ENCODE data around the gene PRDM10. TPM values are rescaled to one million over a fixed set of nuclear protein-coding genes. Genes with fewer than 3 reads are reported as not detected.
A peak's percentile ranks its signal among the peaks of the same experiment; 100 is the strongest.
"Not testable (repeated sequence)": the region's sequence is repeated elsewhere in the genome, so short reads cannot be mapped to it uniquely, and the experiment has no call there.

The PRDM10 gene
- total RNA-seq, 4 donors from 2014 or later = 5.1 to 8.6 (median 7.6) TPM

DNA sequence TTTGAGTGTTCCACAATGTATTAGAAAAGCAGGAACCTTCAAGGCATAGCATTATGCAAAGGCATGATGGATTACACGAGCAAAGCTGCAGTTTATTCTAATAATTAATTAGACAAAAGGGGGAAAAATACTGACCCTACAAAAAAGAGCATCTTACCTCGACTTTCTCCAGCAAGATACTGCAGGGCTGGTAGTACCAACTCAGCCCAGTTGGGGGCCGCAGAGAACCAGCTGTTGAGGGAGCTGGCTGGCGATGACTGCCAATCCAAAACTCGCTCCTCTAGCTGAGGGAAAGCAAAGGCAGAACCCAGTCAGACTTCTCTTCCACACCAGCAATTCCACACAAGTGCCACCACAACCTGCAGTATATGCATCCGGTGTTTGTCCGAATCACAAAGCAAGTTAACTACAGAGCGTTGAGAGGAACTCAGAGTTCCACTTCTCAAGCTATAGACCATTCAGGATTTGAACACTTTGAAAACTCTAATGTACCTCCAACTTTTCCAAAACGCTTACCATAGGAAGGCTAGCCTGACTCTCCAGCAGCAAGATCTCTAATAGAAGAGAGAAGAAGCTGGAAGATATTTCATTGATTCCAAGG is 121.0 kb downstream of the PRDM10 start:
- Histone ChIP-seq H3K4me1 (no peaks in the 10 kb centered on the region), H3K36me3 (peaks cover 78 to 100% (median 100%) of the 10 kb centered on the region in 4 donors), H3K4me3 (no peak overlapping the region), H3K27ac (replicated peaks in 1 of 4) (no peak overlapping the region), H3K9me3 (no peaks in the 10 kb centered on the region), H3K27me3 (no peaks in the 10 kb centered on the region)
- no peak for DNase-seq (ENCODE audit: extremely low spot score)
- TF ChIP-seq POLR2AphosphoS5 (IDR thresholded peaks at IDR 0.05) (no peak), EP300 (IDR thresholded peaks at IDR 0.05) (no peak), POLR2A (IDR thresholded peaks at IDR 0.05; ENCODE audit: low read depth) (no peak)
- TF ChIP-seq, protein P1, sequence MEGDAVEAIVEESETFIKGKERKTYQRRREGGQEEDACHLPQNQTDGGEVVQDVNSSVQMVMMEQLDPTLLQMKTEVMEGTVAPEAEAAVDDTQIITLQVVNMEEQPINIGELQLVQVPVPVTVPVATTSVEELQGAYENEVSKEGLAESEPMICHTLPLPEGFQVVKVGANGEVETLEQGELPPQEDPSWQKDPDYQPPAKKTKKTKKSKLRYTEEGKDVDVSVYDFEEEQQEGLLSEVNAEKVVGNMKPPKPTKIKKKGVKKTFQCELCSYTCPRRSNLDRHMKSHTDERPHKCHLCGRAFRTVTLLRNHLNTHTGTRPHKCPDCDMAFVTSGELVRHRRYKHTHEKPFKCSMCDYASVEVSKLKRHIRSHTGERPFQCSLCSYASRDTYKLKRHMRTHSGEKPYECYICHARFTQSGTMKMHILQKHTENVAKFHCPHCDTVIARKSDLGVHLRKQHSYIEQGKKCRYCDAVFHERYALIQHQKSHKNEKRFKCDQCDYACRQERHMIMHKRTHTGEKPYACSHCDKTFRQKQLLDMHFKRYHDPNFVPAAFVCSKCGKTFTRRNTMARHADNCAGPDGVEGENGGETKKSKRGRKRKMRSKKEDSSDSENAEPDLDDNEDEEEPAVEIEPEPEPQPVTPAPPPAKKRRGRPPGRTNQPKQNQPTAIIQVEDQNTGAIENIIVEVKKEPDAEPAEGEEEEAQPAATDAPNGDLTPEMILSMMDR (IDR thresholded peaks at IDR 0.05) = peak in 1 of 3 experiments; percentile 32
- WGBS = 74% methylated on average over 9 of the region's 9 CpGs
- intact Hi-C loops (cut with DNase I) = no loop called here

DNA sequence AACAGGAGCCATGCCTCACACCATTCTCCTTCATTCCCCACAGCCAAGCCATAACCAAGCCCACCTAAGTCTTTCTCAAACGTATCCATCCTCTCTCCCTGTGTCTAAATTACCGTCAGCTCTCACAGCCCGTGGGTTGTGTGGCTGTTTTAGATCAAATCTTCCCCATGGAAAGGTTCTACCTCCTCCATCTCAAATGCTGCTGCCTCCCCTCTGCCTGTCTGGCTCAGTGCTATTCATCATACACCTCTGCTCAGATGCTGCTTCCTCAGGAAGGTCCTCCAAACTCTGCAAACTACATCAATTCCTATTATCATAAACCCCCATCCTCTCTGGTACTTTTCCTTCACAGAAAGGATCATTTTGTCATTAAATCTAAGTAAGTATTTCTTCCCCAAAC is 122.3 kb downstream of the PRDM10 start:
- WGBS = 96% methylated on average over 3 of the region's 3 CpGs
- DNase-seq (ENCODE audit: extremely low spot score) = no peak
- no peaks in the 10 kb centered on the region for H3K27me3 ChIP-seq
- intact Hi-C loops (cut with DNase I) = no loop called here
- H3K4me1 ChIP-seq = no peaks in the 10 kb centered on the region
- no peak overlapping the region for H3K27ac ChIP-seq (replicated peaks in 1 of 4)
- no peaks in the 10 kb centered on the region for H3K9me3 ChIP-seq
- peaks cover 86 to 100% (median 100%) of the 10 kb centered on the region in 4 donors for H3K36me3 ChIP-seq
- TF ChIP-seq POLR2A (IDR thresholded peaks at IDR 0.05; ENCODE audit: low read depth) = no peak
- TF ChIP-seq, protein P1 (IDR thresholded peaks at IDR 0.05) = no peak
- no peak for TF ChIP-seq EP300 (IDR thresholded peaks at IDR 0.05)
- TF ChIP-seq POLR2AphosphoS5 (IDR thresholded peaks at IDR 0.05) = no peak
- no peak overlapping the region for H3K4me3 ChIP-seq

DNA sequence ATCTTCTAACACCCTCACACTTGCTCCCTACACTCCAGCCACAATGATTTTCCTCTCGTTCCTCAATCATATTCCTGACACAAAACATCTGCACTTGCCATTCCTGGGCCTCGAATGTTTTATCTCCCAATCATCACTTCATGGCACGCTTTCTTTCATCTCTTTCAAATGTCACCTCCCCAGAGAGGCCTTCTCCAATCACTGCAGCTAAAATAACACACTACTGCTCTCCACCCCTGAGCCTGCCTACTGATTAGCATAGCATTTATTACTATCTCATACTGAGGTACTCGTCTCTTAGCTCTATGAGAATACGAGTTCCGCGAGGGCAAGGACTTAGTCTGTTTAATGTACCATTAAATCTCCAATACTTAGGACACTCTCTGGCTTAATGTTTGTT is 130.7 kb downstream of the PRDM10 start:
- Histone ChIP-seq H3K9me3 (no peaks in the 10 kb centered on the region), H3K36me3 (peaks cover 83 to 100% (median 96%) of the 10 kb centered on the region in 4 donors), H3K4me1 (no peaks in the 10 kb centered on the region), H3K27ac (replicated peaks in 1 of 4) (no peak overlapping the region), H3K27me3 (no peaks in the 10 kb centered on the region), H3K4me3 (no peak overlapping the region)
- intact Hi-C loops (cut with DNase I) = no loop called here
- no peak for TF ChIP-seq POLR2AphosphoS5 (IDR thresholded peaks at IDR 0.05)
- TF ChIP-seq, protein P1 (IDR thresholded peaks at IDR 0.05) = no peak
- no peak for TF ChIP-seq EP300 (IDR thresholded peaks at IDR 0.05)
- no peak for TF ChIP-seq POLR2A (IDR thresholded peaks at IDR 0.05; ENCODE audit: low read depth)
- 80% methylated on average over 7 of the region's 7 CpGs for WGBS
- DNase-seq (ENCODE audit: extremely low spot score) = no peak

DNA sequence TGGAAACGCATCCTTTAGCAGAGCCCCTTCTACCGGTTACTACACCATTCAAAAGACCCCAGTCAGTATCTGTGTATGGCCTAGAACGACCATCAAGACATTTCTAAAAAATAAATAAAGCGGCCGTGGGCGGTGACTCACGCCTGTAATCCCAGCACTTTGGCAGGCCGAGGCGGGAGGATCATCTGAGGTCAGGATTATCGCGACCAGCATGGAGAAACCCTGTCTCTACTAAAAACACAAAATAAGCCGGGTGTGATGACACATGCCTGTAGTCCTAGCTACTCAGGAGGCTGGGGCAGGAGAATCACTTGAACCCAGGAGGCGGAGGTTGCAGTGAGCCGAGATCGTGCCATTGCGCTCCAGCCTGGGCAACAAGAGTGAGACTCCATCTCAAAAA is 134.0 kb downstream of the PRDM10 start:
- H3K4me3 ChIP-seq; H3K27ac ChIP-seq (replicated peaks in 1 of 4); intact Hi-C loops (cut with DNase I); H3K9me3 ChIP-seq; DNase-seq (ENCODE audit: extremely low spot score); H3K4me1 ChIP-seq; H3K27me3 ChIP-seq: not testable (repeated sequence)
- peaks cover 81 to 100% (median 95%) of the 10 kb centered on the region in 4 donors for H3K36me3 ChIP-seq
- WGBS = 90% methylated on average over 16 of the region's 16 CpGs

DNA sequence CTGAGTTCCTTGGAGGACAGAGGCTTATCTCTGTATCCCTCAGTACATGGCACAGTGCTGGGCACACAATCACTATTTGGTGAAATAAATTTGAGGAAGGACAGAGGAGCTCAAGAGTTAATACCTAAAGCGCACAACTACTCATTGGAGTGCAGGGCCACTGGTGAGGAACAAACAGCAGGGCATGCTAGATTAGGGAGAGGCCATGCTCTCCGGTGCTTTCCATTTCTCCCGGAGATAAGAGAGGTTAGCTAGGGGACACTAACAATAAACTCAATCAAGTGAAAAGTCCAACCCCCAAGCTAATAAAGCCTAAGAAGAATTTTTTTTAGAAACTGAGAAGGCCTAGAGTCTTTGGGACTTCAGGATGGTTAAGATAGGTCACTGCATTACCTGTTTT is 136.3 kb downstream of the PRDM10 start:
- TF ChIP-seq POLR2AphosphoS5 (IDR thresholded peaks at IDR 0.05) (no peak), POLR2A (IDR thresholded peaks at IDR 0.05; ENCODE audit: low read depth) (no peak), EP300 (IDR thresholded peaks at IDR 0.05) (no peak)
- TF ChIP-seq, protein P1 (IDR thresholded peaks at IDR 0.05) = no peak
- Histone ChIP-seq H3K27ac (replicated peaks in 1 of 4) (no peak overlapping the region), H3K36me3 (peaks cover 65 to 84% (median 79%) of the 10 kb centered on the region in 4 donors), H3K4me1 (peaks cover 10 to 12% (median 12%) of the 10 kb centered on the region in 4 donors), H3K9me3 (no peaks in the 10 kb centered on the region), H3K27me3 (no peaks in the 10 kb centered on the region), H3K4me3 (no peak overlapping the region)
- no peak for DNase-seq (ENCODE audit: extremely low spot score)
- intact Hi-C loops (cut with DNase I) = no loop called here
- WGBS = 89% methylated on average over 3 of the region's 3 CpGs
